ENCODE measurements around the gene MPP7.

DNA sequence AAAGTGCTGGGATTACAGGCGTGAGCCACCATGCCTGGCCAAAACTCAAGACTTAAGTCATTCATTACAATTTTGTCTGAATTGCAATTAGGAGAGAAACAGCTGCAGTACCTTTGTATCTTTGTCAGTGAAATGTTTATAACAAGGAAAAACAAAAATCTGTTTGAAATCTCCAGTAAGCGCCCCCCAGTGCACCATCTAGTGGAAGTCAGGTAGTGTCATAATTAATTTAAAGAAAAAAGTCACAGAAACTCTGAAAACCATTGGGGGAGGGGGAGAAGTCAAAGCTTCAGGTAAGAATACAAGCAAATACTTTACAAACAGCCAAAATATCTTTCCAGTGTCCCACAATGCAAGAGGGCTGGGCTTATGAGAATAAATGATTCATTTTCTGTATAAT, 2.8 kb downstream of the MPP7 start:
- TF ChIP-seq CTCF (IDR thresholded peaks at IDR 0.05; ENCODE audit: insufficient read depth, low read length, poor library complexity, severe bottlenecking) (no peak), EZH2phosphoT487 (conservative IDR thresholded peaks at IDR 0.05; ENCODE audit: low read length) (no peak)

All from SU-DHL-6 (cell line).